ENCODE measurements around the gene TRIM2. TPM values are rescaled to one million over a fixed set of nuclear protein-coding genes. Genes with fewer than 3 reads are reported as not detected.

Gene TRIM2
- total RNA-seq, 1 donor from 2014 or later, result 0.09 TPM

- H3K4me3 Mint-ChIP-seq (ENCODE audit: low read depth), result peak within 1 kb of the TSS; percentile 93
- peak; percentile 91 for DNase-seq (ENCODE audit: low spot score)
- intact Hi-C loops (cut with micrococcal nuclease), result loop anchor here (1.0 to 5.0 kb wide), 8 partner anchors 13 to 408 kb away; partner anchors contain the start of gene TMEM131L
- peak within 1 kb of the TSS; percentile 87 for H3K27ac Mint-ChIP-seq
- peaks cover 40% of the 10 kb centered on the region for H3K4me1 Mint-ChIP-seq (ENCODE audit: low read depth)
- peaks cover 17% of the 10 kb centered on the region for H3K27me3 Mint-ChIP-seq (ENCODE audit: low read depth)
- H3K36me3 Mint-ChIP-seq (ENCODE audit: low read depth), result peaks cover 6% of the 10 kb centered on the region
- H3K9me3 Mint-ChIP-seq, result no peaks in the 10 kb centered on the region
These were observed 140.1 kb downstream of the TRIM2 start, which contains the start of gene MND1 for GRCh38 chr4:153344131-153345011. Gene MND1 (plus strand): TSS chr4:153344688. CDS start chr4:153344738, 50 bp downstream.

- intact Hi-C loops (cut with micrococcal nuclease), result loop anchor here (1.0 to 5.0 kb wide), 7 partner anchors 12 to 407 kb away; partner anchors contain the start of gene TMEM131L
- Mint-ChIP-seq H3K4me3 (ENCODE audit: low read depth) (peak overlapping the region; percentile 93), H3K4me1 (ENCODE audit: low read depth) (peaks cover 45% of the 10 kb centered on the region), H3K36me3 (ENCODE audit: low read depth) (peaks cover 13% of the 10 kb centered on the region), H3K27me3 (ENCODE audit: low read depth) (peaks cover 11% of the 10 kb centered on the region), H3K9me3 (no peaks in the 10 kb centered on the region), H3K27ac (peak overlapping the region; percentile 87)
- peak; percentile 53 for DNase-seq (ENCODE audit: low spot score)
These were observed 141.1 kb downstream of the TRIM2 start for GRCh38 chr4:153345012-153345981.

GRCh38 chr4:153346031-153346430, 141.8 kb downstream of the TRIM2 start:
- peaks cover 45% of the 10 kb centered on the region for H3K4me1 Mint-ChIP-seq (ENCODE audit: low read depth)
- intact Hi-C loops (cut with micrococcal nuclease), result loop anchor here (5.0 kb wide), 1 partner anchor 406 kb away; no protein-coding TSS in a partner anchor
- H3K27me3 Mint-ChIP-seq (ENCODE audit: low read depth), result peaks cover 7% of the 10 kb centered on the region
- H3K36me3 Mint-ChIP-seq (ENCODE audit: low read depth), result peaks cover 19% of the 10 kb centered on the region
- H3K9me3 Mint-ChIP-seq, result no peaks in the 10 kb centered on the region
- peak overlapping the region; percentile 93 for H3K4me3 Mint-ChIP-seq (ENCODE audit: low read depth)
- DNase-seq (ENCODE audit: low spot score), result no peak
- H3K27ac Mint-ChIP-seq, result no peak overlapping the region

- H3K27me3 Mint-ChIP-seq (ENCODE audit: low read depth), result peaks cover 4% of the 10 kb centered on the region
- H3K4me1 Mint-ChIP-seq (ENCODE audit: low read depth), result peaks cover 41% of the 10 kb centered on the region
- no peaks in the 10 kb centered on the region for H3K9me3 Mint-ChIP-seq
- no peak overlapping the region for H3K4me3 Mint-ChIP-seq (ENCODE audit: low read depth)
- DNase-seq (ENCODE audit: low spot score), result no peak
- intact Hi-C loops (cut with micrococcal nuclease), result loop anchor here (5.0 kb wide), 1 partner anchor 406 kb away; no protein-coding TSS in a partner anchor
- H3K36me3 Mint-ChIP-seq (ENCODE audit: low read depth), result peaks cover 23% of the 10 kb centered on the region
- H3K27ac Mint-ChIP-seq, result no peak overlapping the region
These were observed 142.3 kb downstream of the TRIM2 start for GRCh38 chr4:153346563-153346962.

- peaks cover 1% of the 10 kb centered on the region for H3K27me3 Mint-ChIP-seq (ENCODE audit: low read depth)
- no peak for DNase-seq (ENCODE audit: low spot score)
- H3K9me3 Mint-ChIP-seq, result no peaks in the 10 kb centered on the region
- peaks cover 38% of the 10 kb centered on the region for H3K4me1 Mint-ChIP-seq (ENCODE audit: low read depth)
- H3K36me3 Mint-ChIP-seq (ENCODE audit: low read depth), result peaks cover 23% of the 10 kb centered on the region
- H3K27ac Mint-ChIP-seq, result no peak overlapping the region
- no peak overlapping the region for H3K4me3 Mint-ChIP-seq (ENCODE audit: low read depth)
- intact Hi-C loops (cut with micrococcal nuclease), result loop anchor here (5.0 kb wide), 1 partner anchor 405 kb away; no protein-coding TSS in a partner anchor
These were observed 142.9 kb downstream of the TRIM2 start for GRCh38 chr4:153347117-153347516.

- Mint-ChIP-seq H3K4me3 (ENCODE audit: low read depth) (no peak overlapping the region), H3K27me3 (ENCODE audit: low read depth) (no peaks in the 10 kb centered on the region), H3K27ac (no peak overlapping the region), H3K4me1 (ENCODE audit: low read depth) (peaks cover 42% of the 10 kb centered on the region), H3K9me3 (no peaks in the 10 kb centered on the region), H3K36me3 (ENCODE audit: low read depth) (peaks cover 30% of the 10 kb centered on the region)
- DNase-seq (ENCODE audit: low spot score), result no peak
- intact Hi-C loops (cut with micrococcal nuclease), result loop anchor here (5.0 kb wide), 1 partner anchor 404 kb away; no protein-coding TSS in a partner anchor
These were observed 143.8 kb downstream of the TRIM2 start for GRCh38 chr4:153348006-153348405.

- no peak for DNase-seq (ENCODE audit: low spot score)
- intact Hi-C loops (cut with micrococcal nuclease), result loop anchor here (5.0 kb wide), 1 partner anchor 403 kb away; no protein-coding TSS in a partner anchor
- H3K36me3 Mint-ChIP-seq (ENCODE audit: low read depth), result peaks cover 31% of the 10 kb centered on the region
- H3K4me3 Mint-ChIP-seq (ENCODE audit: low read depth), result no peak overlapping the region
- H3K9me3 Mint-ChIP-seq, result no peaks in the 10 kb centered on the region
- peak overlapping the region; percentile 6 for H3K27ac Mint-ChIP-seq
- H3K4me1 Mint-ChIP-seq (ENCODE audit: low read depth), result peaks cover 45% of the 10 kb centered on the region
- no peaks in the 10 kb centered on the region for H3K27me3 Mint-ChIP-seq (ENCODE audit: low read depth)
These were observed 145.1 kb downstream of the TRIM2 start for GRCh38 chr4:153349206-153349805.

GRCh38 chr4:153362184-153362583, 157.9 kb downstream of the TRIM2 start:
- H3K36me3 Mint-ChIP-seq (ENCODE audit: low read depth), result peaks cover 78% of the 10 kb centered on the region
- intact Hi-C loops (cut with micrococcal nuclease), result no loop called here
- no peaks in the 10 kb centered on the region for H3K27me3 Mint-ChIP-seq (ENCODE audit: low read depth)

GRCh38 chr4:153364061-153364460, 159.8 kb downstream of the TRIM2 start:
- H3K4me1 Mint-ChIP-seq (ENCODE audit: low read depth), result peaks cover 14% of the 10 kb centered on the region
- no peaks in the 10 kb centered on the region for H3K27me3 Mint-ChIP-seq (ENCODE audit: low read depth)
- intact Hi-C loops (cut with micrococcal nuclease), result no loop called here
- no peak for DNase-seq (ENCODE audit: low spot score)
- no peak overlapping the region for H3K4me3 Mint-ChIP-seq (ENCODE audit: low read depth)
- no peak overlapping the region for H3K27ac Mint-ChIP-seq
- no peaks in the 10 kb centered on the region for H3K9me3 Mint-ChIP-seq
- peaks cover 81% of the 10 kb centered on the region for H3K36me3 Mint-ChIP-seq (ENCODE audit: low read depth)

More at GRCh38 chr4:153362184-153362583, 157.9 kb downstream of the TRIM2 start:
- Mint-ChIP-seq H3K9me3 (no peaks in the 10 kb centered on the region), H3K27ac (no peak overlapping the region), H3K4me1 (ENCODE audit: low read depth) (peaks cover 17% of the 10 kb centered on the region), H3K4me3 (ENCODE audit: low read depth) (no peak overlapping the region)
- no peak for DNase-seq (ENCODE audit: low spot score)

GRCh38 chr4:153365003-153365402, 160.8 kb downstream of the TRIM2 start:
- peaks cover 82% of the 10 kb centered on the region for H3K36me3 Mint-ChIP-seq (ENCODE audit: low read depth)
- no peaks in the 10 kb centered on the region for H3K9me3 Mint-ChIP-seq
- no peaks in the 10 kb centered on the region for H3K27me3 Mint-ChIP-seq (ENCODE audit: low read depth)
- no peak for DNase-seq (ENCODE audit: low spot score)
- H3K4me1 Mint-ChIP-seq (ENCODE audit: low read depth), result peaks cover 12% of the 10 kb centered on the region
- intact Hi-C loops (cut with micrococcal nuclease), result no loop called here
- H3K27ac Mint-ChIP-seq, result no peak overlapping the region
- no peak overlapping the region for H3K4me3 Mint-ChIP-seq (ENCODE audit: low read depth)

- Mint-ChIP-seq H3K4me3 (ENCODE audit: low read depth) (no peak overlapping the region), H3K27ac (no peak overlapping the region), H3K36me3 (ENCODE audit: low read depth) (peaks cover 87% of the 10 kb centered on the region), H3K27me3 (ENCODE audit: low read depth) (no peaks in the 10 kb centered on the region), H3K9me3 (no peaks in the 10 kb centered on the region), H3K4me1 (ENCODE audit: low read depth) (peaks cover 12% of the 10 kb centered on the region)
- intact Hi-C loops (cut with micrococcal nuclease), result no loop called here
- no peak for DNase-seq (ENCODE audit: low spot score)
These were observed 162.2 kb downstream of the TRIM2 start for GRCh38 chr4:153366486-153366885.

- no peaks in the 10 kb centered on the region for H3K9me3 Mint-ChIP-seq
- H3K4me3 Mint-ChIP-seq (ENCODE audit: low read depth), result no peak overlapping the region
- intact Hi-C loops (cut with micrococcal nuclease), result no loop called here
- H3K36me3 Mint-ChIP-seq (ENCODE audit: low read depth), result peaks cover 89% of the 10 kb centered on the region
- peaks cover 12% of the 10 kb centered on the region for H3K4me1 Mint-ChIP-seq (ENCODE audit: low read depth)
- no peaks in the 10 kb centered on the region for H3K27me3 Mint-ChIP-seq (ENCODE audit: low read depth)
- no peak overlapping the region for H3K27ac Mint-ChIP-seq
- DNase-seq (ENCODE audit: low spot score), result no peak
These were observed 162.8 kb downstream of the TRIM2 start for GRCh38 chr4:153367092-153367491.
